ENCODE results near the gene TDRD12.

TDRD12 gene

GRCh38 chr19:32808236-32808635 is 88.7 kb downstream of the TDRD12 start:
- DNase-seq (ENCODE audit: low read depth in 2 of 2), result no peak

GRCh38 chr19:32809254-32809653 is 89.7 kb downstream of the TDRD12 start:
- no peak for DNase-seq (ENCODE audit: low read depth in 2 of 2)

- DNase-seq (ENCODE audit: low read depth in 2 of 2), result no peak
Measured at GRCh38 chr19:32809754-32810153, 90.2 kb downstream of the TDRD12 start.

- DNase-seq (ENCODE audit: low read depth in 2 of 2), result no peak
Measured at GRCh38 chr19:32810452-32810851, 90.9 kb downstream of the TDRD12 start.

- no peak for DNase-seq (ENCODE audit: low read depth in 2 of 2)
Measured at GRCh38 chr19:32811151-32811550, 91.6 kb downstream of the TDRD12 start.

- no peak for DNase-seq (ENCODE audit: low read depth in 2 of 2)
Measured at GRCh38 chr19:32812036-32812435, 92.5 kb downstream of the TDRD12 start.

- DNase-seq (ENCODE audit: low read depth in 2 of 2), result no peak
Measured at GRCh38 chr19:32812571-32812970, 93.0 kb downstream of the TDRD12 start.

- DNase-seq (ENCODE audit: low read depth in 2 of 2), result no peak
Measured at GRCh38 chr19:32813862-32814425, 94.4 kb downstream of the TDRD12 start.

- DNase-seq (ENCODE audit: low read depth in 2 of 2), result no peak
Measured at GRCh38 chr19:32814624-32815023, 95.1 kb downstream of the TDRD12 start.

- DNase-seq (ENCODE audit: low read depth in 2 of 2), result no peak
Measured at GRCh38 chr19:32816555-32817099, 97.1 kb downstream of the TDRD12 start.

- DNase-seq (ENCODE audit: low read depth in 2 of 2), result no peak
Measured at GRCh38 chr19:32817569-32818476, 98.3 kb downstream of the TDRD12 start.

- DNase-seq (ENCODE audit: low read depth in 2 of 2), result no peak
Measured at GRCh38 chr19:32818536-32818935, 99.0 kb downstream of the TDRD12 start.

- no peak for DNase-seq (ENCODE audit: low read depth in 2 of 2)
Measured at GRCh38 chr19:32819419-32820400, 100.1 kb downstream of the TDRD12 start.

GRCh38 chr19:32822916-32823746 is 103.6 kb downstream of the TDRD12 start:
- DNase-seq (ENCODE audit: low read depth in 2 of 2), result no peak

- no peak for DNase-seq (ENCODE audit: low read depth in 2 of 2)
Measured at GRCh38 chr19:32823747-32824102, 104.2 kb downstream of the TDRD12 start.

GRCh38 chr19:32824191-32824751 is 104.7 kb downstream of the TDRD12 start:
- DNase-seq (ENCODE audit: low read depth in 2 of 2), result no peak

GRCh38 chr19:32824916-32825608 is 105.5 kb downstream of the TDRD12 start:
- no peak for DNase-seq (ENCODE audit: low read depth in 2 of 2)

- no peak for DNase-seq (ENCODE audit: low read depth in 2 of 2)
Measured at GRCh38 chr19:32828139-32828538, 108.6 kb downstream of the TDRD12 start.

- DNase-seq (ENCODE audit: low read depth in 2 of 2), result no peak
Measured at GRCh38 chr19:32828643-32829344, 109.2 kb downstream of the TDRD12 start.

Data from stimulated activated CD8-positive, alpha-beta memory T cell treated with anti-CD3 and anti-CD28 coated beads, Interleukin-7, amount 100 ng/mL, for 4 hours (primary cell).